Lower leg skin (tissue), 4 donors: ENCODE results near the gene PROC. TPM values are rescaled to one million over a fixed set of nuclear protein-coding genes. Genes with fewer than 3 reads are reported as not detected.

Experiments
- DNase-seq, 2 donors: peaks; one replicate each; pipeline ENCODE4 v3.0.0-alpha.2; 2019; ENCODE audit warnings: low spot score in 2 of 2
- H3K4me3 ChIP-seq: fragments of 200-600 bp; sonication (generic); 2 replicates; pipeline ENCODE4 v1.5.1; 2017; ENCODE audit warnings: mild to moderate bottlenecking, low read depth; ENCODE audit not compliant: poor library complexity, severe bottlenecking
- CTCF ChIP-seq, 3 donors: fragments of 450-650 bp; IDR thresholded peaks; one replicate each; pipeline ENCODE4 v1.5.1; 2016; ENCODE audit warnings: antibody characterized with exemption in 3 of 3, mild to moderate bottlenecking in 3 of 3, moderate library complexity in 2 of 3
- POLR2A ChIP-seq, 2 donors: fragments of 450-650 bp; IDR thresholded peaks; one replicate each; pipeline ENCODE4 v1.6.1; 2016 to 2017; ENCODE audit warnings: antibody characterized with exemption in 2 of 2, mild to moderate bottlenecking in 1 of 2, moderate library complexity in 1 of 2
- WGBS, 2 donors: methylation state at CpG; one replicate each; pipeline ENCODE4 v1.1.5; 2018; 5-methylcytosine and 5-hydroxymethylcytosine counted together
- intact Hi-C: fragments of 100-400 bp; cut with DNase I; formaldehyde crosslinking; loops from one replicate; pipeline ENCODE4 v1.15.0; 2023; ENCODE audit warnings: low total_unique reads
- total RNA-seq, 4 donors: library from RNA; depleted of rRNA; stranded (reverse); fragments of >200 nt; gene quantifications; one replicate each; pipeline ENCODE4 v1.1.0, GENCODE V29; 2016

The PROC gene
- total RNA-seq, 4 donors from 2014 or later = not detected

- H3K4me3 ChIP-seq = no peak overlapping the region
- DNase-seq = no peak
- TF ChIP-seq POLR2A (IDR thresholded peaks at IDR 0.05) (no peak), CTCF (IDR thresholded peaks at IDR 0.05) (no peak)
- 80 to 83% methylated on average over 2 of the region's 2 CpGs for WGBS, 2 donors
- intact Hi-C loops = no loop called here
These were observed 25.9 kb upstream of the PROC start for GRCh38 chr2:127392133-127392827.

- no peak for TF ChIP-seq CTCF (IDR thresholded peaks at IDR 0.05)
- TF ChIP-seq POLR2A (IDR thresholded peaks at IDR 0.05) = no peak
- 97 to 100% methylated on average over 1 of the region's 1 CpG for WGBS, 2 donors
- no peak for DNase-seq
- H3K4me3 ChIP-seq = no peak overlapping the region
- intact Hi-C loops = no loop called here
These were observed 25.2 kb upstream of the PROC start for GRCh38 chr2:127392828-127393578.

GRCh38 chr2:127394492-127394891, 23.7 kb upstream of the PROC start:
- WGBS, 2 donors = 83 to 89% methylated on average over 3 of the region's 3 CpGs
- no peak overlapping the region for H3K4me3 ChIP-seq
- DNase-seq = no peak
- TF ChIP-seq CTCF (IDR thresholded peaks at IDR 0.05) = no peak
- TF ChIP-seq POLR2A (IDR thresholded peaks at IDR 0.05) = no peak
- intact Hi-C loops = no loop called here

- intact Hi-C loops = no loop called here
- 47 to 72% methylated on average over 7 to 9 of the region's 9 CpGs for WGBS, 2 donors
- TF ChIP-seq CTCF (IDR thresholded peaks at IDR 0.05) (no peak), POLR2A (IDR thresholded peaks at IDR 0.05) (no peak)
- no peak overlapping the region for H3K4me3 ChIP-seq
- DNase-seq = no peak
These were observed 20.5 kb upstream of the PROC start for GRCh38 chr2:127397568-127398238.

GRCh38 chr2:127398239-127398590, 20.0 kb upstream of the PROC start:
- no peak for TF ChIP-seq CTCF (IDR thresholded peaks at IDR 0.05)
- TF ChIP-seq POLR2A (IDR thresholded peaks at IDR 0.05) = no peak
- no peak overlapping the region for H3K4me3 ChIP-seq
- WGBS, 2 donors = 0 to 5% methylated on average over 4 of the region's 4 CpGs
- intact Hi-C loops = no loop called here
- DNase-seq = peak; percentile 92 to 97
